MM.1S (cell line): ENCODE results near the gene RXRA.

Experiments
- DNase-seq: peaks from one replicate; pipeline ENCODE4 v3.0.0-alpha.2; 2015
- H2AFZ ChIP-seq: fragments of 300-600 bp; sonication (generic); 2 replicates; pipeline ENCODE4 v1.6.0; 2016; ENCODE audit warnings: antibody characterized with exemption, low read length
- H3F3A ChIP-seq: fragments of 300-600 bp; sonication (generic); 2 replicates; pipeline ENCODE4 v1.6.1; 2016; ENCODE audit warnings: mild to moderate bottlenecking, antibody characterized with exemption, low read length, moderate library complexity, mixed read lengths; ENCODE audit not compliant: insufficient read depth
- H3K27ac ChIP-seq: fragments of 300-600 bp; sonication (generic); 2 replicates; pipeline ENCODE4 v1.5.1; 2016; ENCODE audit warnings: mild to moderate bottlenecking, low read length
- H3K27me3 ChIP-seq: fragments of 300-600 bp; sonication (generic); replicated peaks from 2 replicates; pipeline ENCODE4 v1.6.0; 2016; ENCODE audit warnings: low read length; ENCODE audit not compliant: insufficient read depth
- H3K36me3 ChIP-seq: fragments of 300-600 bp; sonication (generic); replicated peaks from 2 replicates; pipeline ENCODE4 v1.6.1; 2016; ENCODE audit warnings: mild to moderate bottlenecking, low read length, mixed read lengths; ENCODE audit not compliant: insufficient read depth
- H3K4me1 ChIP-seq: fragments of 300-600 bp; sonication (generic); 2 replicates; pipeline ENCODE4 v1.6.1; 2016; ENCODE audit warnings: low read length, mixed read lengths
- H3K4me2 ChIP-seq: fragments of 300-600 bp; sonication (generic); 2 replicates; pipeline ENCODE4 v1.6.0; 2016; ENCODE audit warnings: low read depth, low read length
- H3K4me3 ChIP-seq: fragments of 300-600 bp; sonication (generic); 2 replicates; pipeline ENCODE4 v1.5.1; 2016; ENCODE audit warnings: low read length, mixed read lengths
- H3K79me2 ChIP-seq: fragments of 300-600 bp; sonication (generic); 2 replicates; pipeline ENCODE4 v1.6.1; 2016; ENCODE audit warnings: mixed run types, low read length, mixed read lengths
- H3K9ac ChIP-seq: fragments of 300-600 bp; sonication (generic); 2 replicates; pipeline ENCODE4 v1.6.1; 2016; ENCODE audit warnings: low read length, mixed read lengths
- H3K9me2 ChIP-seq: fragments of 300-600 bp; sonication (generic); replicated peaks from 2 replicates; pipeline ENCODE4 v1.6.1; 2016; ENCODE audit warnings: mild to moderate bottlenecking, low read length, mixed read lengths; ENCODE audit not compliant: insufficient read depth
- H3K9me3 ChIP-seq: fragments of 300-600 bp; sonication (generic); replicated peaks from 2 replicates; pipeline ENCODE4 v1.6.1; 2016; ENCODE audit warnings: mild to moderate bottlenecking, low read length, mixed read lengths; ENCODE audit not compliant: insufficient read depth
- H4K20me1 ChIP-seq: fragments of 300-600 bp; sonication (generic); 2 replicates; pipeline ENCODE4 v1.6.1; 2016; ENCODE audit warnings: mild to moderate bottlenecking, low read length, moderate library complexity, mixed read lengths; ENCODE audit not compliant: insufficient read depth
- EZH2 ChIP-seq: fragments of 300-600 bp; sonication (generic); optimal IDR thresholded peaks from 2 replicates; pipeline ENCODE3; 2017; ENCODE audit warnings: low read depth, mild to moderate bottlenecking, antibody characterized with exemption, low read length, mixed read lengths
- EZH2phosphoT487 ChIP-seq: fragments of 300-600 bp; sonication (generic); IDR thresholded peaks from 2 replicates; pipeline ENCODE4 v1.6.1; 2018; ENCODE audit warnings: antibody characterized with exemption, low read length
- TF ChIP-seq, protein P1 (sequence below): fragments of 300-600 bp; sonication (generic); IDR thresholded peaks from 2 replicates; pipeline ENCODE4 v1.5.1; 2016; ENCODE audit warnings: antibody characterized with exemption, low read length, mixed read lengths

Gene RXRA

GRCh38 chr9:134442085-134442474 lies 115.8 kb downstream of the RXRA start:
- H3K4me1 ChIP-seq: peaks cover 5% of the 10 kb centered on the region
- no peak overlapping the region for H3K4me3 ChIP-seq
- H3K27me3 ChIP-seq: peaks cover 38% of the 10 kb centered on the region
- no peaks in the 10 kb centered on the region for H3K36me3 ChIP-seq
- H4K20me1 ChIP-seq: no peaks in the 10 kb centered on the region
- no peaks in the 10 kb centered on the region for H3K79me2 ChIP-seq
- H3K9me3 ChIP-seq: no peaks in the 10 kb centered on the region
- no peak overlapping the region for H3K27ac ChIP-seq
- no peaks in the 10 kb centered on the region for H3K9me2 ChIP-seq
- H3K4me2 ChIP-seq: no peak overlapping the region
- DNase-seq: no peak
- TF ChIP-seq, protein P1, sequence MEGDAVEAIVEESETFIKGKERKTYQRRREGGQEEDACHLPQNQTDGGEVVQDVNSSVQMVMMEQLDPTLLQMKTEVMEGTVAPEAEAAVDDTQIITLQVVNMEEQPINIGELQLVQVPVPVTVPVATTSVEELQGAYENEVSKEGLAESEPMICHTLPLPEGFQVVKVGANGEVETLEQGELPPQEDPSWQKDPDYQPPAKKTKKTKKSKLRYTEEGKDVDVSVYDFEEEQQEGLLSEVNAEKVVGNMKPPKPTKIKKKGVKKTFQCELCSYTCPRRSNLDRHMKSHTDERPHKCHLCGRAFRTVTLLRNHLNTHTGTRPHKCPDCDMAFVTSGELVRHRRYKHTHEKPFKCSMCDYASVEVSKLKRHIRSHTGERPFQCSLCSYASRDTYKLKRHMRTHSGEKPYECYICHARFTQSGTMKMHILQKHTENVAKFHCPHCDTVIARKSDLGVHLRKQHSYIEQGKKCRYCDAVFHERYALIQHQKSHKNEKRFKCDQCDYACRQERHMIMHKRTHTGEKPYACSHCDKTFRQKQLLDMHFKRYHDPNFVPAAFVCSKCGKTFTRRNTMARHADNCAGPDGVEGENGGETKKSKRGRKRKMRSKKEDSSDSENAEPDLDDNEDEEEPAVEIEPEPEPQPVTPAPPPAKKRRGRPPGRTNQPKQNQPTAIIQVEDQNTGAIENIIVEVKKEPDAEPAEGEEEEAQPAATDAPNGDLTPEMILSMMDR: no peak
- TF ChIP-seq EZH2phosphoT487: no peak
- TF ChIP-seq EZH2: no peak
- no peak overlapping the region for H3K9ac ChIP-seq
- no peaks in the 10 kb centered on the region for H3F3A ChIP-seq
- no peak overlapping the region for H2AFZ ChIP-seq

- H3K27ac ChIP-seq: no peak overlapping the region
- no peak for DNase-seq
Observed at GRCh38 chr9:134442486-134443173, 116.4 kb downstream of the RXRA start.

DNA sequence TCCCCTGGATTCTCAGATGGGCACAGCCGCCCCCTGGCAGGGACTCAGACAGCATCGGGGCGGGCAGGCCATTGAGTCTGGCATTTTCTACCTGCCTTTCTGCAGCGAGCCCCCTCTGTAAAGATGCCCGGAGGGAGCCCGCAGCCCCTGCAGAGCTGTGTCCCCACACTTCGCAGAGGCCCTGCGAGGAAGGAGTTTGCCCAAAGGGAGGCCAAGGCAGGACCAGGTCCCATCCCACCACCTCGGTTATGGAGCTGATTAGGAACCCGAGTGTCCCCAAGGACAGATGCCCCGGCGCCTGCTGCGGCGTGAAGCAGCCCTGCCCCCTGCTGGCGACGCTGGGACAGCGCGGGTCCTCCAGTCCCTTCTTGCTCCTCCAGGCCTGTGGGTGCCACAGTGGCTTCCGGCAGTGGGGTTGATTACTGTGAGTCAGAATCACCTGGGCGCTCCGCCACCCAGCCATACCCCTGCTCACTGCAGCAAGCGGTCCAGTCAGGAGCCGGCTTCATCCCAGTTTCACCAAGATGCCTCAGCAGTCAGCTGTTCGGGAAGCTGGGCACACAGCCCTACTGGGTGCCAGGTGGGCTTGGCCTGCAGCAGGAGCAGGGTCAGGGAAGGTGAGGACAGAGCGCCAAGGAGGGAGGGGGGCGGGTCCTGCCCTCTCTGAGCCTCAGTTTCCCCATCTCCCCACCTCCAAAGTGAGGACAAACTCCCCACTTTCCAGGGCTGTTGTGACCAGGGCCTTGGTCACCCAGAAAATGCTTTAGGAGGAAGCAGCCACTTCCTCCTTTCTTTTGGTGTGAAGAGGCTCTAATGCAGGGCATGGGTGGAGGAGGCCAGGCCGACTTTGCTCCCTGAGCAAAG lies 117.2 kb downstream of the RXRA start:
- Histone ChIP-seq H3K4me1 (peaks cover 5% of the 10 kb centered on the region), H3K9me3 (no peaks in the 10 kb centered on the region), H3K36me3 (no peaks in the 10 kb centered on the region), H3K79me2 (no peaks in the 10 kb centered on the region), H3K27ac (no peak overlapping the region), H3K4me2 (peak overlapping the region; percentile 40; the same call in 1 of the 2 replicates), H3F3A (no peaks in the 10 kb centered on the region), H3K4me3 (no peak overlapping the region), H3K9me2 (no peaks in the 10 kb centered on the region), H3K27me3 (peaks cover 39% of the 10 kb centered on the region), H4K20me1 (no peaks in the 10 kb centered on the region), H3K9ac (no peak overlapping the region), H2AFZ (peak overlapping the region; percentile 17; the same call in 1 of the 2 replicates)
- peak; percentile 75 for DNase-seq
- TF ChIP-seq EZH2 (no peak), EZH2phosphoT487 (no peak)
- TF ChIP-seq, protein P1: peak; percentile 96

More at GRCh38 chr9:134442486-134443173, 116.4 kb downstream of the RXRA start:
- no peaks in the 10 kb centered on the region for H3K9me2 ChIP-seq
- H3F3A ChIP-seq: no peaks in the 10 kb centered on the region
- TF ChIP-seq EZH2phosphoT487 (no peak), EZH2 (no peak)
- TF ChIP-seq, protein P1: no peak
- no peaks in the 10 kb centered on the region for H3K36me3 ChIP-seq
- H3K4me1 ChIP-seq: peaks cover 5% of the 10 kb centered on the region
- H3K9ac ChIP-seq: no peak overlapping the region
- H3K79me2 ChIP-seq: no peaks in the 10 kb centered on the region
- H3K4me2 ChIP-seq: no peak overlapping the region
- no peak overlapping the region for H2AFZ ChIP-seq
- H4K20me1 ChIP-seq: no peaks in the 10 kb centered on the region
- H3K9me3 ChIP-seq: no peaks in the 10 kb centered on the region
- H3K4me3 ChIP-seq: no peak overlapping the region
- peaks cover 39% of the 10 kb centered on the region for H3K27me3 ChIP-seq
